IPS DF 4.7 (cell line): ENCODE measurements around the gene ITPKC.
A peak's percentile ranks its signal among the peaks of the same experiment; 100 is the strongest.

Experiments used
- DNase-seq: peaks from one replicate; pipeline ENCODE4 v3.0.0-alpha.2; 2013; ENCODE audit warnings: low spot score; ENCODE audit errors: extremely low read depth

Gene ITPKC

GRCh38 chr19:40716482-40717324 lies at the start of gene ITPKC, which contains the start of gene COQ8B:
TSS of gene ITPKC (plus strand) at chr19:40717112. CDS start at chr19:40717136, 24 bp downstream.
TSS of gene COQ8B (minus strand) at chr19:40716886. CDS start at chr19:40714632, 2,254 bp downstream.
- peak; percentile 75 for DNase-seq

- no peak for DNase-seq
Measured at GRCh38 chr19:40667602-40668001, 49.3 kb upstream of the ITPKC start.

- DNase-seq = no peak
Measured at GRCh38 chr19:40668991-40669614, 47.8 kb upstream of the ITPKC start.

GRCh38 chr19:40671404-40671803 lies 45.5 kb upstream of the ITPKC start:
- DNase-seq = no peak

GRCh38 chr19:40672038-40672437 lies 44.9 kb upstream of the ITPKC start:
- no peak for DNase-seq

GRCh38 chr19:40672573-40673299 lies 44.2 kb upstream of the ITPKC start:
- DNase-seq = no peak

GRCh38 chr19:40673397-40673796 lies 43.5 kb upstream of the ITPKC start:
- DNase-seq = no peak

GRCh38 chr19:40674291-40674690 lies 42.6 kb upstream of the ITPKC start:
- no peak for DNase-seq

- DNase-seq = no peak
Measured at GRCh38 chr19:40677156-40677555, 39.8 kb upstream of the ITPKC start.

- no peak for DNase-seq
Measured at GRCh38 chr19:40681039-40681438, 35.9 kb upstream of the ITPKC start.

GRCh38 chr19:40682431-40682964 lies 34.4 kb upstream of the ITPKC start:
- no peak for DNase-seq

GRCh38 chr19:40683437-40683836 lies 33.5 kb upstream of the ITPKC start:
- no peak for DNase-seq

- DNase-seq = no peak
Measured at GRCh38 chr19:40684280-40684679, 32.6 kb upstream of the ITPKC start.

- no peak for DNase-seq
Measured at GRCh38 chr19:40685016-40685526, 31.8 kb upstream of the ITPKC start.

- DNase-seq = no peak
Measured at GRCh38 chr19:40685563-40685962, 31.3 kb upstream of the ITPKC start.

- no peak for DNase-seq
Measured at GRCh38 chr19:40686882-40687524, 29.9 kb upstream of the ITPKC start.

GRCh38 chr19:40687525-40688016 lies 29.3 kb upstream of the ITPKC start:
- no peak for DNase-seq

GRCh38 chr19:40688309-40688708 lies 28.6 kb upstream of the ITPKC start:
- DNase-seq = no peak

- DNase-seq = no peak
Measured at GRCh38 chr19:40688987-40689338, 27.9 kb upstream of the ITPKC start.

GRCh38 chr19:40689339-40690049 lies 27.4 kb upstream of the ITPKC start:
- no peak for DNase-seq
